DOHH2 (cell line): Measurements from ENCODE around the gene TLK2.

Experiments used
- H3F3A ChIP-seq: fragments of 200-600 bp; sonication (generic), shearing (Covaris generic); 2 replicates; pipeline ENCODE4 v1.6.0; 2016; ENCODE audit warnings: antibody characterized with exemption, mild to moderate bottlenecking; ENCODE audit not compliant: control insufficient read depth, insufficient read depth
- H3K27ac ChIP-seq: fragments of 200-600 bp; sonication (generic); 2 replicates; pipeline ENCODE4 v1.5.1; 2014; ENCODE audit warnings: low read depth, mild to moderate bottlenecking, low read length, moderate library complexity
- H3K27me3 ChIP-seq: fragments of 200-600 bp; sonication (generic); 2 replicates; pipeline ENCODE4 v1.6.1; 2014; ENCODE audit warnings: mild to moderate bottlenecking, low read length, mixed read lengths; ENCODE audit not compliant: control insufficient read depth
- H3K36me3 ChIP-seq: fragments of 200-600 bp; sonication (generic); 2 replicates; pipeline ENCODE4 v1.6.1; 2014; ENCODE audit warnings: mild to moderate bottlenecking, low read length, moderate library complexity, mixed read lengths; ENCODE audit not compliant: control insufficient read depth
- H3K4me1 ChIP-seq: fragments of 200-600 bp; sonication (generic); 2 replicates; pipeline ENCODE4 v1.6.1; 2014; ENCODE audit warnings: mild to moderate bottlenecking, low read length, mixed read lengths; ENCODE audit not compliant: control insufficient read depth
- H3K4me2 ChIP-seq: fragments of 200-600 bp; sonication (generic); 2 replicates; pipeline ENCODE4 v1.6.0; 2014; ENCODE audit warnings: mild to moderate bottlenecking, low read length, moderate library complexity
- H3K4me3 ChIP-seq: fragments of 200-600 bp; sonication (generic); 2 replicates; pipeline ENCODE4 v1.5.1; 2014; ENCODE audit warnings: mild to moderate bottlenecking, low read length, mixed read lengths
- H3K79me2 ChIP-seq: fragments of 200-600 bp; sonication (generic); 2 replicates; pipeline ENCODE4 v1.6.1; 2014; ENCODE audit warnings: mild to moderate bottlenecking, low read length, mixed read lengths; ENCODE audit not compliant: control insufficient read depth
- H3K9me2 ChIP-seq: fragments of 200-600 bp; sonication (generic); replicated peaks from 2 replicates; pipeline ENCODE4 v1.6.1; 2014; ENCODE audit warnings: mild to moderate bottlenecking, low read length, mixed read lengths; ENCODE audit not compliant: control insufficient read depth
- H3K9me3 ChIP-seq: fragments of 200-600 bp; sonication (generic); 2 replicates; pipeline ENCODE4 v1.6.1; 2014; ENCODE audit warnings: antibody characterized with exemption, low read length, mixed read lengths; ENCODE audit not compliant: control insufficient read depth, insufficient read depth
- H4K20me1 ChIP-seq: fragments of 200-600 bp; sonication (generic); 2 replicates; pipeline ENCODE4 v1.6.0; 2014; ENCODE audit warnings: low read depth, mild to moderate bottlenecking, antibody characterized with exemption, low read length, moderate library complexity; ENCODE audit not compliant: control insufficient read depth, insufficient read depth
- CTCF ChIP-seq: fragments of 200-600 bp; sonication (generic); IDR thresholded peaks from one replicate; pipeline ENCODE4 v1.5.1; 2014; ENCODE audit warnings: antibody characterized with exemption, mild to moderate bottlenecking, low read depth, low read length; ENCODE audit not compliant: poor library complexity, severe bottlenecking
- EZH2phosphoT487 ChIP-seq: fragments of 200-600 bp; sonication (generic); IDR thresholded peaks from 2 replicates; pipeline ENCODE4 v1.6.1; 2017; ENCODE audit warnings: borderline replicate concordance, mild to moderate bottlenecking, antibody characterized with exemption, low read length, moderate library complexity, mixed read lengths

Gene TLK2

GRCh38 chr17:62617894-62618472 is 139.4 kb downstream of the TLK2 start:
- H3K4me1 ChIP-seq: no peaks in the 10 kb centered on the region
- no peaks in the 10 kb centered on the region for H3K27me3 ChIP-seq
- peaks cover 12% of the 10 kb centered on the region for H3K36me3 ChIP-seq
- no peak overlapping the region for H3K4me3 ChIP-seq
- no peak overlapping the region for H3K27ac ChIP-seq
- H3K9me2 ChIP-seq: no peaks in the 10 kb centered on the region
- H3F3A ChIP-seq: no peaks in the 10 kb centered on the region
- H3K79me2 ChIP-seq: no peaks in the 10 kb centered on the region
- TF ChIP-seq CTCF (no peak), EZH2phosphoT487 (no peak)
- no peaks in the 10 kb centered on the region for H3K9me3 ChIP-seq
- no peaks in the 10 kb centered on the region for H4K20me1 ChIP-seq
- H3K4me2 ChIP-seq: no peak overlapping the region

GRCh38 chr17:62618647-62619416 is 140.2 kb downstream of the TLK2 start:
- Histone ChIP-seq H3K9me3 (no peaks in the 10 kb centered on the region), H3K4me3 (no peak overlapping the region), H3K27me3 (no peaks in the 10 kb centered on the region), H3K9me2 (no peaks in the 10 kb centered on the region), H3K4me1 (no peaks in the 10 kb centered on the region), H3K27ac (no peak overlapping the region), H4K20me1 (no peaks in the 10 kb centered on the region), H3K79me2 (no peaks in the 10 kb centered on the region), H3K4me2 (no peak overlapping the region), H3F3A (no peaks in the 10 kb centered on the region), H3K36me3 (peaks cover 12% of the 10 kb centered on the region)
- TF ChIP-seq EZH2phosphoT487: no peak
- no peak for TF ChIP-seq CTCF

DNA sequence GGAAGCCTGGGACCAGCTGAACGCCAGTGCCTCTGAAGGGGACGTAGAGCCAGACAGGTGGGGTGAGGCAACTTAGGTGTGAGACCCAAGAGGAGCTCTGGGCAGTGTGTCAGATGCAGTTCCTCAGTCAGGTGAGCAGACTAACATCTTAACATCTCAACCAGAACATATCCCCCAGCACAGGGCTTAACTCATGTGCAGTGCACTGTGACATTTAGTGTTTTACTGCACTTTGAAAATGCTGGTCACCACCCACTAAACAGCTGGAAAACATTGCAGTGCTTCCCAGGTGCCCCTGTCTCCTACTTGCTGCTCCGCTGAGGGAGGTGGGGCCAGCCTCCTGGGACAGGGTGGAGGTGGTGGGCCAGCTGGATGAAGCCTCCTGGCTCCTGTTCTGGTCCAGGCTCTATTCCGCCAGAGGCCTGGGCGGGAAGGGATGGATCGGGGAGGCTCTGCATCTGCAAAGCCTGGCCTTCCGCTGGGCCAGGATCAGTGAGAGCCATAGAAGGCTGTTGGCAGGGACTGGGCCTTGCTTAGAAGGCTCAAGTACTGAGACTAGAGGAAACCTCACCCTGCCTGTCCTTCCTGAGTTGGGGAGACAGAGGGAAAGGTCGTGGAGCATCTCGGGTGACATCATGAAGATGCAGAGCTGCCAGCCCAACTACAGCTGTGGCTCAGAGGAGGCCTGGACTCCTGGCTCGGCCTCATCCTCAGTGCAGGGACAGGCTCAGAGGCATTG is 141.0 kb downstream of the TLK2 start:
- no peak overlapping the region for H3K27ac ChIP-seq
- no peaks in the 10 kb centered on the region for H3K79me2 ChIP-seq
- no peaks in the 10 kb centered on the region for H3K4me1 ChIP-seq
- no peak overlapping the region for H3K4me2 ChIP-seq
- TF ChIP-seq CTCF (no peak), EZH2phosphoT487 (no peak)
- H4K20me1 ChIP-seq: no peaks in the 10 kb centered on the region
- no peaks in the 10 kb centered on the region for H3K9me3 ChIP-seq
- H3K36me3 ChIP-seq: peaks cover 6% of the 10 kb centered on the region
- H3K4me3 ChIP-seq: no peak overlapping the region
- no peaks in the 10 kb centered on the region for H3F3A ChIP-seq
- H3K27me3 ChIP-seq: no peaks in the 10 kb centered on the region
- no peaks in the 10 kb centered on the region for H3K9me2 ChIP-seq
